Body of pancreas (tissue), 4 donors: ENCODE data around the gene STRA8. TPM values are rescaled to one million over a fixed set of nuclear protein-coding genes. Genes with fewer than 3 reads are reported as not detected.

Source experiments
- ATAC-seq: fragments of 150-250 bp; one replicate; pipeline ENCODE4 v1.9.1; 2016
- DNase-seq, 4 donors: peaks; one replicate each; pipeline ENCODE4 v3.0.0-alpha.2; 2019
- H3K27ac ChIP-seq, 4 donors: fragments of 200-600 bp; sonication (generic); 1 replicate in 3 of 4; 2 replicates in 1 of 4; pipeline versions ENCODE4 v1.5.1 to v1.6.1; 2016 to 2019; ENCODE audit warnings: mild to moderate bottlenecking in 1 of 4, mixed read lengths in 1 of 4, moderate library complexity in 1 of 4
- H3K27me3 ChIP-seq, 2 donors: fragments of 200-600 bp; sonication (generic); one replicate each; pipeline ENCODE4 v1.6.0; 2016; ENCODE audit warnings: mild to moderate bottlenecking in 1 of 2
- H3K36me3 ChIP-seq, 2 donors: fragments of 200-600 bp; sonication (generic); replicated peaks in 1 of 2; 2 replicates each; pipeline ENCODE4 v1.5.1; 2016; ENCODE audit warnings: low read depth in 2 of 2; ENCODE audit not compliant: insufficient read depth in 1 of 2
- H3K4me1 ChIP-seq: fragments of 200-600 bp; sonication (generic); one replicate; pipeline ENCODE4 v1.6.0; 2016
- H3K4me3 ChIP-seq, 2 donors: fragments of 200-600 bp; sonication (generic); 1 replicate in 1 of 2; 2 replicates in 1 of 2; pipeline ENCODE4 v1.5.1; 2016 to 2019
- H3K9me3 ChIP-seq, 3 donors: fragments of 200-600 bp; sonication (generic); 1 replicate in 2 of 3; 2 replicates in 1 of 3; pipeline ENCODE4 v1.5.1; 2016
- CTCF ChIP-seq, 7 experiments: fragments of 450-650 bp in 4 of 7; fragments of 200-600 bp in 3 of 7; sonication (generic) in 3 of 7; IDR thresholded peaks; one replicate each; pipeline ENCODE4 v1.5.1; 2016 to 2019; ENCODE audit warnings: antibody characterized with exemption in 7 of 7
- POLR2A ChIP-seq, 3 donors: fragments of 450-650 bp; IDR thresholded peaks; one replicate each; pipeline ENCODE4 v1.6.1; 2016; ENCODE audit warnings: antibody characterized with exemption in 3 of 3, mild to moderate bottlenecking in 2 of 3
- WGBS, 2 donors: methylation state at CpG; one replicate each; pipeline ENCODE4 v1.1.5; 2017; 5-methylcytosine and 5-hydroxymethylcytosine counted together
- intact Hi-C: fragments of 100-400 bp; cut with DNase I; formaldehyde crosslinking; loops from one replicate; pipeline ENCODE4 v1.15.1; 2023
- total RNA-seq, 2 donors: library from RNA; depleted of rRNA; stranded (reverse); fragments of >200 nt; gene quantifications; one replicate each; pipeline ENCODE4 v1.1.0, GENCODE V29; 2016

Gene STRA8
- total RNA-seq, 2 donors from 2014 or later, result not detected

- peak; percentile 13 for ATAC-seq
- Histone ChIP-seq H3K4me1 (peaks cover 80% of the 10 kb centered on the region), H3K27me3 (no peaks in the 10 kb centered on the region), H3K36me3 (peaks cover 8 to 13% of the 10 kb centered on the region in 2 donors), H3K4me3 (no peak overlapping the region), H3K9me3 (no peaks in the 10 kb centered on the region), H3K27ac (peak overlapping the region; percentile 38 to 74 (median 64))
- 39% methylated on average over 3 of the region's 3 CpGs for WGBS, 2 donors
- TF ChIP-seq POLR2A (IDR thresholded peaks at IDR 0.05) (no peak), CTCF (IDR thresholded peaks at IDR 0.05) (no peak)
- DNase-seq, result peak in 3 of 4 donors; percentile 58 to 73 (median 59)
- intact Hi-C loops, result no loop called here
Measured at GRCh38 chr7:135200821-135201331, 32.8 kb upstream of the STRA8 start.

- no peaks in the 10 kb centered on the region for H3K27me3 ChIP-seq
- TF ChIP-seq POLR2A (IDR thresholded peaks at IDR 0.05) (no peak), CTCF (IDR thresholded peaks at IDR 0.05) (no peak)
- DNase-seq, result no peak
- H3K36me3 ChIP-seq, result peaks cover 8 to 13% of the 10 kb centered on the region in 2 donors
- no peaks in the 10 kb centered on the region for H3K9me3 ChIP-seq
- H3K4me1 ChIP-seq, result peaks cover 78% of the 10 kb centered on the region
- H3K27ac ChIP-seq, result peak overlapping the region in 3 of 4 donors; percentile 38 to 74 (median 67)
- no peak overlapping the region for H3K4me3 ChIP-seq
- WGBS, 2 donors, result 62 to 65% methylated on average over 2 of the region's 2 CpGs
- intact Hi-C loops, result no loop called here
- no peak for ATAC-seq
Measured at GRCh38 chr7:135201350-135201749, 32.3 kb upstream of the STRA8 start.

- intact Hi-C loops, result no loop called here
- Histone ChIP-seq H3K36me3 (peaks cover 0 to 2% of the 10 kb centered on the region in 2 donors), H3K4me1 (peaks cover 91% of the 10 kb centered on the region), H3K4me3 (no peak overlapping the region), H3K9me3 (no peaks in the 10 kb centered on the region), H3K27ac (peak overlapping the region; percentile 81 to 96 (median 89)), H3K27me3 (no peaks in the 10 kb centered on the region)
- DNase-seq (peak in 1 of 4 donors; percentile 53), ATAC-seq (no peak)
- WGBS, 2 donors, result 46 to 58% methylated on average over 4 to 6 of the region's 6 CpGs
- no peak for TF ChIP-seq CTCF (IDR thresholded peaks at IDR 0.05)
- no peak for TF ChIP-seq POLR2A (IDR thresholded peaks at IDR 0.05)
Measured at GRCh38 chr7:135204341-135204749, 29.3 kb upstream of the STRA8 start.

- ATAC-seq, result peak; percentile 89
Measured at GRCh38 chr7:135204876-135205275, 28.8 kb upstream of the STRA8 start.

More at GRCh38 chr7:135204876-135205275, 28.8 kb upstream of the STRA8 start:
- peaks cover 91% of the 10 kb centered on the region for H3K4me1 ChIP-seq
- H3K27me3 ChIP-seq, result no peaks in the 10 kb centered on the region
- H3K4me3 ChIP-seq, result no peak overlapping the region
- H3K27ac ChIP-seq, result peak overlapping the region; percentile 81 to 96 (median 89)
- TF ChIP-seq POLR2A (IDR thresholded peaks at IDR 0.05) (peak in 1 of 3 donors; percentile 10), CTCF (IDR thresholded peaks at IDR 0.05) (peak in 4 of 7 experiments; percentile 6 to 34 (median 30))
- WGBS, 2 donors, result 11 to 15% methylated on average over 5 of the region's 5 CpGs
- DNase-seq, result peak; percentile 78 to 90 (median 83)
- intact Hi-C loops, result no loop called here
- H3K9me3 ChIP-seq, result no peaks in the 10 kb centered on the region
- peaks cover 0 to 2% of the 10 kb centered on the region in 2 donors for H3K36me3 ChIP-seq
